Measurements from ENCODE around the gene WDR74. TPM values are rescaled to one million over a fixed set of nuclear protein-coding genes. Genes with fewer than 3 reads are reported as not detected.

WDR74 gene
- total and polyA plus RNA-seq, 2 of the 13 experiments (the other 11 are each of a cell fraction or from before 2014, with no cell fraction given), result 77.0 to 83.3 TPM

DNA sequence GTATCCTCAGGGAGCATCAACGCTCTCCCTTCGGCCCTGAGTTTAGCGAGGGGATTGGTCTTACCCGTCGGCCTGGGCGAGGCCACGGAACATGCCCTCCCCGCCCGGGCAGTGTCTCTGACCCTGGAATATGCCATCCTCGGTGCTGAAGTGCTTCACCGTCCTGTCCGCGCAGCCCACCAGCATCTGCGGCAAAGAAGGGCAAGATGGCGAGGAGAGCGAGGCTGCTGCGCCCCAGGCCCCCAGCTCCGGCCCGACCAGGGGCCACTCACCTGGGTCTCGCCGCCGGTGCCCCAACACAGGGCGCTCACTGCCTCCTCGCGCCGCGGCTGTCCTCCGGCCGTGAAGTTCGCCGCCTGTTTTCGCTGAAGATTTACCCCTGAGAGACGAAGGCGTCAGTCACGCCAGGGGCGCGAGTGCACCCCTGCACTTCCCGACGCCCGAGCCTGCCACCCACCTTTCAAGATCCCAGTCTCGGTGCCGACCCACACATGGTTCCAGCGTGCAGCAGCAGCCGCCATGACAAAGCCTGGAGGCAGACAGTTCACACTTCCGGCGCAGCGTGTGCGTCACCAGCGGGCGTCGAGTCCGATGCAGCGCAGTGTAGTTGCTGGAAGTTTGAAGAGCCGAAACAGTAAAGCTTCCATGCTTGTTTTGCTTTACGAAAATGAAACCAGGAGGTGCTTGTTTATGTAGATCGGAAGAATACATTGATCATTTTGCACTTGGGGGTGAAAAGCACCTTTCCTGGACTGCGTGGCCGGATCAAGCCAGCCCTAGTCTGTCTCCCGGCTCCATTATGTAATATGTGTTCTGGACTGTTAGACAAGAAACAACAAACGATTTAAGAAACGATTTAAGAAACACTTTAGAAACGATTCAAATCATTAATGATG is at the start of gene WDR74 (continued):
- TF ChIP-seq, protein P1, sequence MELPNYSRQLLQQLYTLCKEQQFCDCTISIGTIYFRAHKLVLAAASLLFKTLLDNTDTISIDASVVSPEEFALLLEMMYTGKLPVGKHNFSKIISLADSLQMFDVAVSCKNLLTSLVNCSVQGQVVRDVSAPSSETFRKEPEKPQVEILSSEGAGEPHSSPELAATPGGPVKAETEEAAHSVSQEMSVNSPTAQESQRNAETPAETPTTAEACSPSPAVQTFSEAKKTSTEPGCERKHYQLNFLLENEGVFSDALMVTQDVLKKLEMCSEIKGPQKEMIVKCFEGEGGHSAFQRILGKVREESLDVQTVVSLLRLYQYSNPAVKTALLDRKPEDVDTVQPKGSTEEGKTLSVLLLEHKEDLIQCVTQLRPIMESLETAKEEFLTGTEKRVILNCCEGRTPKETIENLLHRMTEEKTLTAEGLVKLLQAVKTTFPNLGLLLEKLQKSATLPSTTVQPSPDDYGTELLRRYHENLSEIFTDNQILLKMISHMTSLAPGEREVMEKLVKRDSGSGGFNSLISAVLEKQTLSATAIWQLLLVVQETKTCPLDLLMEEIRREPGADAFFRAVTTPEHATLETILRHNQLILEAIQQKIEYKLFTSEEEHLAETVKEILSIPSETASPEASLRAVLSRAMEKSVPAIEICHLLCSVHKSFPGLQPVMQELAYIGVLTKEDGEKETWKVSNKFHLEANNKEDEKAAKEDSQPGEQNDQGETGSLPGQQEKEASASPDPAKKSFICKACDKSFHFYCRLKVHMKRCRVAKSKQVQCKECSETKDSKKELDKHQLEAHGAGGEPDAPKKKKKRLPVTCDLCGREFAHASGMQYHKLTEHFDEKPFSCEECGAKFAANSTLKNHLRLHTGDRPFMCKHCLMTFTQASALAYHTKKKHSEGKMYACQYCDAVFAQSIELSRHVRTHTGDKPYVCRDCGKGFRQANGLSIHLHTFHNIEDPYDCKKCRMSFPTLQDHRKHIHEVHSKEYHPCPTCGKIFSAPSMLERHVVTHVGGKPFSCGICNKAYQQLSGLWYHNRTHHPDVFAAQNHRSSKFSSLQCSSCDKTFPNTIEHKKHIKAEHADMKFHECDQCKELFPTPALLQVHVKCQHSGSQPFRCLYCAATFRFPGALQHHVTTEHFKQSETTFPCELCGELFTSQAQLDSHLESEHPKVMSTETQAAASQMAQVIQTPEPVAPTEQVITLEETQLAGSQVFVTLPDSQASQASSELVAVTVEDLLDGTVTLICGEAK (IDR thresholded peaks at IDR 0.05), result no peak
- TF ChIP-seq, protein P1 (CRISPR knock-in tag; IDR thresholded peaks at IDR 0.05), result peak; percentile 93; the same call in 1 of the 2 replicates
- TF ChIP-seq MBD4 (IDR thresholded peaks at IDR 0.05; ENCODE audit: borderline replicate concordance, low read length) (no peak), CREB1 (IDR thresholded peaks at IDR 0.05) (peak; percentile 98), CREB1 (CRISPR knock-in tag; IDR thresholded peaks at IDR 0.05) (peak; percentile 100), GFI1 (CRISPR knock-in tag; IDR thresholded peaks at IDR 0.05; ENCODE audit: borderline replicate concordance) (no peak), ZNF75D (CRISPR knock-in tag; IDR thresholded peaks at IDR 0.05; ENCODE audit: borderline replicate concordance) (no peak), ZNF33B (CRISPR knock-in tag; IDR thresholded peaks at IDR 0.05) (no peak), KDM3A (CRISPR knock-in tag; IDR thresholded peaks at IDR 0.05; ENCODE audit: low read depth) (0 out of 2 replicates have a peak, but pooled peaks have one; percentile 67)
- TF ChIP-seq, protein P2, sequence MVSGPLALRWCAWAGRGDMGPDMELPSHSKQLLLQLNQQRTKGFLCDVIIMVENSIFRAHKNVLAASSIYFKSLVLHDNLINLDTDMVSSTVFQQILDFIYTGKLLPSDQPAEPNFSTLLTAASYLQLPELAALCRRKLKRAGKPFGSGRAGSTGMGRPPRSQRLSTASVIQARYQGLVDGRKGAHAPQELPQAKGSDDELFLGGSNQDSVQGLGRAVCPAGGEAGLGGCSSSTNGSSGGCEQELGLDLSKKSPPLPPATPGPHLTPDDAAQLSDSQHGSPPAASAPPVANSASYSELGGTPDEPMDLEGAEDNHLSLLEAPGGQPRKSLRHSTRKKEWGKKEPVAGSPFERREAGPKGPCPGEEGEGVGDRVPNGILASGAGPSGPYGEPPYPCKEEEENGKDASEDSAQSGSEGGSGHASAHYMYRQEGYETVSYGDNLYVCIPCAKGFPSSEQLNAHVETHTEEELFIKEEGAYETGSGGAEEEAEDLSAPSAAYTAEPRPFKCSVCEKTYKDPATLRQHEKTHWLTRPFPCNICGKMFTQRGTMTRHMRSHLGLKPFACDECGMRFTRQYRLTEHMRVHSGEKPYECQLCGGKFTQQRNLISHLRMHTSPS (CRISPR knock-in tag; IDR thresholded peaks at IDR 0.05; ENCODE audit: low read depth), result no peak
- TF ChIP-seq, protein P3, sequence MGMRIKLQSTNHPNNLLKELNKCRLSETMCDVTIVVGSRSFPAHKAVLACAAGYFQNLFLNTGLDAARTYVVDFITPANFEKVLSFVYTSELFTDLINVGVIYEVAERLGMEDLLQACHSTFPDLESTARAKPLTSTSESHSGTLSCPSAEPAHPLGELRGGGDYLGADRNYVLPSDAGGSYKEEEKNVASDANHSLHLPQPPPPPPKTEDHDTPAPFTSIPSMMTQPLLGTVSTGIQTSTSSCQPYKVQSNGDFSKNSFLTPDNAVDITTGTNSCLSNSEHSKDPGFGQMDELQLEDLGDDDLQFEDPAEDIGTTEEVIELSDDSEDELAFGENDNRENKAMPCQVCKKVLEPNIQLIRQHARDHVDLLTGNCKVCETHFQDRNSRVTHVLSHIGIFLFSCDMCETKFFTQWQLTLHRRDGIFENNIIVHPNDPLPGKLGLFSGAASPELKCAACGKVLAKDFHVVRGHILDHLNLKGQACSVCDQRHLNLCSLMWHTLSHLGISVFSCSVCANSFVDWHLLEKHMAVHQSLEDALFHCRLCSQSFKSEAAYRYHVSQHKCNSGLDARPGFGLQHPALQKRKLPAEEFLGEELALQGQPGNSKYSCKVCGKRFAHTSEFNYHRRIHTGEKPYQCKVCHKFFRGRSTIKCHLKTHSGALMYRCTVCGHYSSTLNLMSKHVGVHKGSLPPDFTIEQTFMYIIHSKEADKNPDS (CRISPR knock-in tag; IDR thresholded peaks at IDR 0.05), result no peak

Measured in HepG2 (cell line).